Measurements from ENCODE around the gene LTN1.
"Not testable (repeated sequence)": the region's sequence is repeated elsewhere in the genome, so short reads cannot be mapped to it uniquely, and the experiment has no call there.

The LTN1 gene

GRCh38 chr21:28992526-28993292, at the start of gene LTN1:
LTN1 (minus strand) TSS chr21:28992877; CDS start chr21:28992805, 72 bp downstream.
- peak; percentile 98 for DNase-seq

- DNase-seq = no peak
These were observed 42.0 kb upstream of the LTN1 start for GRCh38 chr21:29034678-29035077.

GRCh38 chr21:29033871-29034270, 41.2 kb upstream of the LTN1 start:
- no peak for DNase-seq

GRCh38 chr21:29033301-29033700, 40.6 kb upstream of the LTN1 start:
- DNase-seq = no peak

DNA sequence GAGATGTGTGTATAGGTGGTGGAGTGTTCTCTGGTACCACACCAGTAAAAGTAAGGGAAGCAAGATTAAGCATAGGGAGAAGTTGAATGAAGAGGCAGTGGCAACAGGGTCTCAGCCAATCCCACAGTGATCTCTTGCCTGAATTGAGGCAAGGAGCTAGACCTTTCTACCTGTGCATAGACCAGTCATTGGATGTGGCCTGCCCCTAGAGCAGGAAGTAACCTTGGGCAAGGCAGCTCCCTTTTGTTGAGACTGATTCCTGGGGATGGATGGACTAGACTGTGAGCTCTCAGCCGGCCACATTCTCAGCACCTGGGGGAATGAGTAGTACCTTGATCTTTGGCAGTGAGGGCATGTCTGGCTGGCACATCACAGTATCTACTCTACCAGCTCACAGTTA, 38.2 kb upstream of the LTN1 start:
- DNase-seq = no peak

DNA sequence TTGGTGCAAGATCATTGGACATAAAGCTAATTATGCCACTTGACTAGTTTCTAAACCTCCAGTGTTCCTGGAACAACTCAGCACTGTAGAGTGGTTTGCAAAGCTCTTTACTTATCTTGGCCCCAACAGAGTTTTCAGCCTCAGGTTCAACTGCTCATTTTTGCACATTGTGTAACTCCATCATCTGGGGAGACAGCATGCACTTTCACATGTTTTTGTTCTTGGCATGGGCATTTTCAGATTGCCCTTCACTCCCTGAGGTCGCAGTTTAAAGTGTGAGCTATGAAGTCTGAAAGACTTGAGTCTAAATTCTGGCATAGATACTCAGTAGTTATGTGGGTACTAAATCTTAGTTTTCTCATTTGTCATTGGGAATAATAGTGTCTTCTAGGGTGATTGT, 36.8 kb upstream of the LTN1 start:
- no peak for DNase-seq

- DNase-seq = no peak
These were observed 32.6 kb upstream of the LTN1 start for GRCh38 chr21:29025328-29025713.

DNA sequence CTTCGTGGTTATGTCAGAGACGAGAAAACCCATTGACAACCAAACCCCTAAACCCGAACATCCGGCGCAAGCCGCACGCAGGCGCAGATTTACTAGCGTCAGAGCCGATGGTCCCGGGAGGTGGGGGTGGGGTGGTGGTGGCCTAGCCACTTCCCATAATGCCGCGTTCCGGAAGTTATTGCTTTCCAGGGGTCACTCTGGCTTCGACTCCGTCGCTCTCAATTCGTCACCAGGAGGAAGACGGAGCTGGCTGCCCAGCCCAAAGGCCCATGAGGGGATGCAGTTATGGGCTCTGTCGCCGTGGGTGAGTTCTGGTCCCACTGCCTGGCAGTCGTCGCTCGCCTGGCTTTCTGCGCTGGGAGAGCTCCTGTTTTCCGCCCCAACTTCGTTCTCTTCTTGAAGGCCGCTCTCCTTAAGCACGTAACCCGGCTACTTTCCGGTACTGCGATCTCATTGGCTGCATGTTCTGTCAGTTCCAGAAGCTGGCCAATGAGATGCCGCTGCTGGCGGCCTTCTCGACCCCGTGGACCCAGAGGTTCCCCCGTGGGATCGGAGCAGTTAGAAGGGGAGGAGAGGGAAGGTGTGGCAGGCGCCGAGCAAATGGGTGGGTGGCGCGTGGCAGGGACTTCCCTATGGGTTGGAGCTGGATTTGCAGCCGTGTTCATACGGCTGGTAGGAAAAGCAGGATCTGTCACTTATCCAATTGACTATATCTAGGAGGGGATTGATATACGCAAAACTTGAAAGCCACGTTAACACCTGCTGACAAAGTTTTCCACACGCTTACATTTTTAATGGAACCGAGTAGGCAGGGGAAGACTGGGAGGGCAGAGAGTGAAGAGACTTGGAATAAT, 32.0 kb upstream of the LTN1 start, which contains the start of gene USP16:
Gene USP16, plus strand, starts transcription at position 195 of the 854 bp plus-strand sequence. CDS start 3,246 bp downstream, outside the sequence.
- peak; percentile 91 for DNase-seq

GRCh38 chr21:29022166-29022565, 29.5 kb upstream of the LTN1 start:
- no peak for DNase-seq

DNA sequence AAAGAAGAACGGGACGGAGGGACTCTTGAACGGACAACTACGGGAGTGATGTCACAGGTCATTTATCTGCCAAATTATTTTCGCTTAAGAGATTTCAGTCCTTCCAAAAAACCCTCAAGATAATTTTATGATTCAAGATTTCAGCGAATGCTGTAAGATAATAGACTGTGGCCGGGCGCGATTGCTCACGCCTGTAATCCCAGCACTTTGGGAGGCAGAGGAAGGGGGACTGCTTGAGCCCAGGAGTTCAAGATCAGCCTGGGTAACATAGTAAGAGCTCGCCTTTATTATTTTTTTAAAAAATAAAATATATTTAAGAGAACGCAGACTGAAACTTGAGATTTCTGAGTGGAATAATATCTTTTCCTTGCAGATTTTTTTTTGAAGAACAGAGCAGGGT, 25.9 kb upstream of the LTN1 start:
- DNase-seq = no peak

- no peak for DNase-seq
These were observed 25.1 kb upstream of the LTN1 start for GRCh38 chr21:29017639-29018237.

- not testable (repeated sequence) for DNase-seq
These were observed 18.6 kb upstream of the LTN1 start for GRCh38 chr21:29011236-29011635.

- DNase-seq = no peak
These were observed 15.7 kb upstream of the LTN1 start for GRCh38 chr21:29008367-29008766.

- no peak for DNase-seq
These were observed 15.1 kb upstream of the LTN1 start for GRCh38 chr21:29007810-29008209.

DNA sequence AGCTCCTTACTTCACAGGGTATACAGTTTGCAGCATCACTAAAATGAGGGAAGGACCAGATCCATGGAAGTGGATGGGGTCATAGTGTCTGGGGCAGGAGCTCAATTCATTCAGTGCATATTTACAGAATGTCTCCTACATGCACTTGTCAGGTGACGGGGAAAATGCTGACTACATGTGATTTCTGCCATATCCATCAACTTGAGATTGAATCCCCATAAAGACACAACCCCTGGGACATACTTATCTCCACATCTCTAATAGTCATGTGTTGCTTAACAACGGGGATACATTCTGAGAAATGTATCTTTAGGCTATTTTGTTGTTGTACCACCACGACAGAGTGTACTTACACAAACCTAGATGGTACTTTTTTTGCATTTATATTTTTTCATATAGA, 14.5 kb upstream of the LTN1 start:
- no peak for DNase-seq

DNA sequence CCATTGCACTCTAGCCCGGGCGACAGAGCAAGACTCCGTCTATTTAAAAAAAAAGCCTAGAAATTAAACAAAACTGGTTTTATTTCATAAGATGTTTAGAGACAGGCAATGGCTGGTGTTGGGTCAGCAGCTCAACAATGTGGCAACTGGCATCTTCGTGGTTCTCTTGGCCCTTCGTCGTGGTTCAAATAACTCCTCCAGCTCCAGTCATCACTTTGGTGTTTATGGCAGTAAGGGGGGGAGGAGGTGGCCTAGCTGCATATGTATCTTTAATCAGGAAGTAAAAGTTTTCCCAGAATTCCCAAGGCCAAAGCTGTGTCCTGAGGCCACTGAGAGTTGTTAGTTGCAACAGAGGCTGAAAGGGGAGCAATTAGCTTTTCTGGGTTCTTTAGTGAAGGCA, 13.0 kb upstream of the LTN1 start:
- DNase-seq = no peak

- peak; percentile 92 for DNase-seq
These were observed 9.9 kb upstream of the LTN1 start for GRCh38 chr21:29002442-29003144.

GRCh38 chr21:28993293-28993629, 584 bp upstream of the LTN1 start:
- DNase-seq = no peak

DNA sequence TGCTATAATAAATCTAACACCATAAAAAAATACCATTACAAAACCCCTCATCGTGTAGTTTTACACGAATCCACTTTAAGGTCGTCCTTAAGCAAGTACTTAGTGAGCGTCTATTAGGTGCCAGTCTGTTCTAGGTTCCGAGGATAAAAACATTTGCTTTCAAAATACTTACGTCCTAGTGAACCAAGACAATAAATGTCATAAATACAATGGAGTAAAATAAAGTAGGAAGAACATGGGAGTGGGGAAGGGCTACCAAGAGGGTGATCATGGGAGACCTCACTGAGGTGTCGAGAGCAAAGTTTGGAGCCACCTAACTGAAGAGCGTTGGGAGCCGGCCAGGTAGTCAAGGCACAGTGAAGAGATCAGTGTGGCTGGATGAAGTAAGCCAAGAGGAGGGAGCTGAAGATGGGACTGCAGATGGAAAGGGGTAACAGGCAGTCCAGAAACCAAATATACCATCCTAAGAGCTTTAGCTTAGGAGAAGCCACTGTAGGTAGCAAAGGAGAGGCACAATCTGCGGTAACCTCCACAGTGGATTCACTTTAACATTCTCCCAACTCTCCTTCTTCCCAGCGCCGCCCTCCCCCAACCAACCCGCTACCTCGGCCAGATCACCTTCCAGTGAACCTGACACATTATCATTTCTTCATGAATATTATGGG, 684 bp downstream of the LTN1 start:
- DNase-seq = peak; percentile 5

GRCh38 chr21:28988146-28988545, 4.5 kb downstream of the LTN1 start:
- not testable (repeated sequence) for DNase-seq

DNA sequence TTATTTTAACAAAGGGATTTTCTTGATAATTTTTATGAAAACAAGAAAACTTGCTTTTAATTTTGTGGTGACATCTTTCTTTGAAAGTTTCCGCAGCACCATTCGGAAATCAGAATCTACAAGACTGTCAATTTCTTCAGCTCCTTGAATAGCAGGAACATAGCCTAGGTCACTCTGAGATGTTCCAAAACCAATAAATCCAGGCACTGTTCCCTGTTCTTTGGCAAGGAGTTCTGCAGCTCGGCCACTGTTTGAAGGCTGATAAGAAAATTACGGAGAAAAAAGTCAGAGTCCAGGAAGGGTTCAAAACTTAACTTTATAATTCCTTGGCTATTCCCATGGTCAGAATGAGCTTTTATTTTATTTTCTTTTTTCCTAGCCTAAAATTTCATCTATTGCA, 6.0 kb downstream of the LTN1 start:
- no peak for DNase-seq

DNA sequence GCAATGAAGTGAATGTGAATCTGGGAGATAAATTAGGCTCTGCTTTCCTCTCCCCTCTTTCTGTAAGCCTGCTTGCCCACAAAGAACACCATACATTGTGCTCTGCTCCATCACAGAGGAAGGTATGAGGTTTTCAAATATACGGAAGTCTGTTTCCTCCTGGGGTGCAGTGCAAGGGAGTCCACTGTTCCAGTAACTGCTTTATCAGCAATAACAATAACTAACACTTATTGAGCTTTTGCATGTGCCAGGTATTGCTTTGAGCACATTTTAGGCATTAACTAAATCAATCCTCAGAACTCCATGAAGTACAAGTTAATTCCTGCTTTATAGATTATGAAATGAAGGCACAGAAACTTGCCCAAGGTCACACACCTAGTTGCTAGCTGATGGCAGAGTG, 10.0 kb downstream of the LTN1 start:
- no peak for DNase-seq

DNA sequence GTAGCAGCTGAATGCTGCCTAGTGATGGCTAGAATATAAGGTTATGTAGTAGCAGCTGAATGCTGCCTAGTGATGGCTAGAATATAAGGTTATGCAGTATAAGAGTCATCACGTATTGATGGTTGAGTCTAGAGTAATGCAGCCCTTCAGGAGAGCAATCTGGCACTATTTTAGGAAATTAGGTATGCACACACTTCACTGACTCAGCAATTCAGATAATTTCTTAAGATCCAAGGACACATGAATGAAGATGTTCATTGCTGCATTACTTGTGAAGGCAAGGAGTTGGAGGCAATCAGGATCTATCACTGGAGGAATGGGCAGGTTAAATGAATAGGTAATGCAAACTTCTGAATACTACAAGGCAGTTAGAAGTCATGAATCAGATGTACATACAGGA, 13.6 kb downstream of the LTN1 start:
- DNase-seq = no peak
